Measurements from ENCODE around the gene ROBO1.

ROBO1 gene

DNA sequence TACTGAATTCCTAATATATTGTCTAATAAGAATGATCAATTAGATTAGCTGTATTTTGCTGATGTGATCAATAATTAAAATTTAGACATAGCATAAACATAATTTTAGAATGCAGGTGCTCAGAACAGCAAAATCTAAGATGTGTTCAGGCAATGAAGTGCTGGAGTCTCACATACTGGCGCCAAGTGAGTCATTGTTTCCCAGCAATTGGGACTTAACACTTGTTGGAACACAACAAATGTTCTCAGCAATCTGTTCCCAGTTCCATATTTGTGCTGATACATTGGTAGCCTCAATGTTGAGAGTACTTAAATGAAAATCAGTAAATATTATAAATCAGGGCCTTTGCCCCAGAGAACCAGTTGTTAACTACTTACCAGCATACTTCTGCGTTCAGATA, 619.0 kb downstream of the ROBO1 start:
- DNase-seq = no peak

DNA sequence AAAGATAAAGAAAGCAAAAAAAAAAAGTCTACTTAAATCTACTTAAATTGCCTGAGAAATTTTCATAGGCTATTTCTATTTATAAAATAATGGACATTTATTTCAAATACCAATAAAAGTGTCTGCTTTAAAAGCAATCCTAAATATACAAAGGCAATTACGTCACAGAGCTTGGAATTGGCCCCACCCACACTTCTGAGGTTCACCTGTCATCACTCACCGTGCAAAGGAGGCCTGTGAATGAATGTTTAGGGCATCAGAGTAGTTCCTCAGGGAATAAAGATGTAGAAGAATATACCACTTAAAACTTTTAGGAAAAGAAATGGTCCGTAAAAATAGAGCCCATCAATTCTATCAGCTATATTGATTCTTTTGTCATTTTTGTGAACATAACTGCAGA, 621.8 kb downstream of the ROBO1 start:
- no peak for DNase-seq

DNA sequence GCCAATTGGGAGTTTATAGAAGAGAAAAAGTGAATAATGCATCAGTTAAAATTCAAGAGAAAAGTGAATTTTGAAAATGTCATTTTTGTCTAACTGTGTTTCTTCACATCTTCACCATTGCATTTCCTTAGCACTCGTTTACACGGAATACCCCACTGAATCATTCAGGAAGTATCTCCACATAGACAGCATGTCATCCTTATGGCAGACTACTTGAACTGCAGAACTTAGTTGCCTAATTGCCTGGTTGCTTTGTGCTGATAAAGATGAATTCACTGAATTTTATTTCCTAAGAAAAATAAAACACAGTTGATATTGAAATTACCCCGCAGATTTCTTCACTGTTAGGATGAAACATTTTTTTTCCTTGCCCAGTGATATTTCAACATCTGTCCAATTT, 627.1 kb downstream of the ROBO1 start:
- DNase-seq = no peak

DNA sequence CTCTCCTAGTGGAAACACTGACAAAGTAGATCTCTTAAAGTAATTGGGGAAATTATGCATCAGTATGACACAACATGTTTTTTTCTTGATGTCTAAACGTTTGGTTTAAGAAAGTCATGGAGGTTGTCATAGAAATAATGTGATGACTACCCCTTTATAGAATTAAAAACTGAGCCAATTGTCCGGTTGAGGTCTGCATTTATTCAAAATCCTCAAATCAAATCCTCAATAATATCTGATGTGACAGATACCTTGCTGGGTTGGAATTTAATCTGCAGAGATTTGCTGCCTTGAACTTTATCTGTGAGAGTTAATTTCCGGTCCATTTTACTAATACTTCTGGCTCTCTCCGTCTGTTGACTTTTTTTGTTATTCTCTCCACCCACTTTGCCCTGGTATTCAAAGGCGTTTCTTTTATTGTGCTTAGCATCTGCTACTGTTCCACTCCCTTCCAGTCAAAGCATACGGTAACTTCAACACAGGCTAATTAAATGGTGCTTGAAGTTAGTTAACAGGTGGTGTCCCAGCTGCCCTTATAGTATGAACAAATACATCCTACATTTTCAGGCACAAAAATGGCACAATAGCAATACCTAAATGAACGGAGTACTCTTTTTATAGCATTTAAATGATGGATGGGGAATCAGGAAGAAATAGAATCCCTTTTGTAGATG, 628.3 kb downstream of the ROBO1 start:
- DNase-seq = no peak

DNA sequence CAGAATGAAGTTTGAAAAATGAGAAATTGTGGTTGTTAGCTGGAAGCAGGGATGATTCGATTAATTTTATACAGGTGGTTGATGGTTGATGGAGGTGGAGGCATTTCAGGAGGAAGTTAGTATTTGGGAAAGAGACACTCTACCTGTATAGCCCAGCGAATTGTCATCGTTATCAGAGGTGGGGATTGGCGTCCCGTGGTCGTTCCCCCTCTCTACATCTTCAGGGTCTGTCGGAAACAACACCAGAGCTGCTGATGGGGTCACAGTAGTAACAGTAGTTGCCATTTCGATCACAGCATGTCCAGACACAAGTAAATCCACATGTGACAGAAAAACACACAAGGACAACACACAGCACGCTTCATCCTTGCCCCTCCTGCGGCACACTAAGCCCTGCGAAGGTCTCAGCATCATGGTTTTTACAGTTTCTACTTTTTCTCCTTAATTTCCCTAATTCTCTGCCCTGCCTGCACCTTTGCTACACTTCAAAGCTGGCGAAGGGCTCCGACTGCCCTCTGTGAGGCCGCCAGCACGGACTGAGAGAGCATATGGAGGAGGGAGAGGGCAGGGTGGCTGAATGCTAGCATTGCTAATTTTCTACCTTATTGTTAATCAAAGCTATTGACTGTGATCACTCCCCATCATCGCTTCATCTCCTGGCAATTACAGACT, 642.3 kb downstream of the ROBO1 start:
- DNase-seq = no peak

DNA sequence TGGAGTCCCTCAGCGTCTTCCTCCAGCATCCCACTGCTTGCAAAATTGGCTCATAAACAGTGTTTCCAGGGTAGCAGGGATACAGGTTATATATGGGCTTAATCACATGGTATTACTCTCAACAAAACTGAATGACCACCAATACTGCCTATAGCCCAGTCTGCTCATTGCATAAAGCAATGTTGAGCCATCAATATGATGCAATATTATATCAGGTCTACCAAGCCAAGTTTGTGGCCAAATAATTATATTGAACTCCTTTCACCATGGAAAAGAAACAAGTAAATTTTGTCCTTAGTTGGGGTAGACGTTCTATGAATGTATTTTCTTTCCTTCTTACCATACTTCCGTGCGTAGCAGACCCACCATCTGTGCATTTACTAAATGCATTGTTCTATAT, 652.3 kb downstream of the ROBO1 start:
- no peak for DNase-seq

DNA sequence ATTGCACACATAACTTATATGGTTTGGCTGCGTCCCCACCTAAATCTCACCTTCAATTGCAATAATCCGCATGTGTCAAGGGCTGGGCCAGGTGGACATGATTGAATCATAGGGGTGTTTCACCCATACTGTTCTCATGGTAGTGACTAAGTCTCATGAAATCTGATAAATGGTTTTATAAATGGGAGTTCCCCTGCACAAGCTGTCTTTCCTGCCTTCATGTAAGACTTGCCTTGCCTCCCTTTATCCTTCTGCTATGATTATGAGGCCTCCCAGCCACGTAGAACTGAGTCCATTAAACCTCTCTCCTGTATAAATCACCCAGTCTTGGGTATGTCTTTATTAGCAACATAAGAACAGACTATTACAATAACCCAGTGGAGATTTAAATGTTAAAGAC, 653.9 kb downstream of the ROBO1 start:
- DNase-seq = no peak

DNA sequence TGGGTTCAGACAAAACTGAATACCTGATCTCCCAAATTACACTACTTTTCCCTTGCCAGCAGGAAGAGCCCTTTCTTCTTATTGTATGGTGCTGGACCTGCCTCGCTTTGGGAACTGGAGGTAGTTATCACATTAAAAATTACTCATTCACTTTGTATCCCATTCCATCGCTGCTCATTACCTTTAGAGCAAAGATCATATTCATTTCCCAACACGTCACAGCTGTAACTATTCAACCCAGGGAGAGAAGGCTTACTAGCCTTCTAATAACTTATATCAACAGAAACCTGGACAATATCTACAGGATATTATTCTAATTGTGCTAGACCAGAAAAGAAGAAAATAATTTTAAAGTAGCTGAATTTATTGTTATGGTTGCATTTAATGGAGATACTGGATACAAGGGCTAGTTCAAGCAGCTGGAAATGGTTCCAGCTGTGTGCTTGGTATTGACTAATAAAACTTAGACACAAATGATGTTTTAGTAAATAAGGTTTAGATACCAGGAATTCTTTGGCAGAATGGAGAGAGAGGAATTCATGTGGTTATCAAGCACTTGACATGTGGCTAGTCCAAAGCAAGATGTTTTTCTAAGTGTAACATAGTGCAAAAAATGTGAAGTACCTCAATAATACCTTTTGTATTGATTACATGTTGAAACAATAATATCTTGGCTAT, 656.3 kb downstream of the ROBO1 start:
- DNase-seq = no peak

DNA sequence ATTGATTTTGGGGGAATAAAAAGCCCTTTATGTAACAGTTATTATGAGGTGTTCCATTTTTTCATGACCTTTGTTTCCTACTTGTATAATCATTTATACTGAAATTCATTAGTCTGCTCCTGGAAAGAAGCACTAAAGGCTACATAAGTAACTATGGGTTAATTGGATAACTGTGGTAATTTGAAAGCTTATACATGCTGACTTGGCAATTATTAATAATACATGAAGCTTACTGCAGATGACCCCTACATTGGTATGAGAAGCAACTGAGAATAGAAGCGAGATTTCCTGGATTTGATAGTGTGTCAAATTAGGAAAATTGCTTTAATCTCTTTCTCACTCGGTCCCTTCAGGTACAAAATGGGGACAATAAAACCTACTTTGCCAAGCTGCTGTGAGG, 658.0 kb downstream of the ROBO1 start:
- DNase-seq = no peak

DNA sequence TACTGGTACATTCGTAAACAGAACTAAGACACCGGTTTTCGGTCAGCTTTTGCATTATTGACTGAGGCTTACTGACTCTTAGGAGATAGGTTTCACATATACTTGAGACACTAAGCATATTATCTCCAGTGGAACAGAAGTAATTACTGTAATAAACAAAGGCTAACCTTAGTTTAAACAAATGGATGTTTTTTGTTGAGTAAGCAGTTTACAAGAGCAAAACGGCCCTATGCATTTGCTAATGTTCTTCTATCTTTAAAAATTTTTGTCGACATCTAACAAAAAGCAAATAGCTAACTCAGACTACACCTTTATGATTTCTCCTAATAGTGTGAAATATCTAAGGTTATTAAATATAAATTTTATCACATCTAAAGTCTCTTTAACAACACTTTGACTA, 664.5 kb downstream of the ROBO1 start:
- no peak for DNase-seq

DNA sequence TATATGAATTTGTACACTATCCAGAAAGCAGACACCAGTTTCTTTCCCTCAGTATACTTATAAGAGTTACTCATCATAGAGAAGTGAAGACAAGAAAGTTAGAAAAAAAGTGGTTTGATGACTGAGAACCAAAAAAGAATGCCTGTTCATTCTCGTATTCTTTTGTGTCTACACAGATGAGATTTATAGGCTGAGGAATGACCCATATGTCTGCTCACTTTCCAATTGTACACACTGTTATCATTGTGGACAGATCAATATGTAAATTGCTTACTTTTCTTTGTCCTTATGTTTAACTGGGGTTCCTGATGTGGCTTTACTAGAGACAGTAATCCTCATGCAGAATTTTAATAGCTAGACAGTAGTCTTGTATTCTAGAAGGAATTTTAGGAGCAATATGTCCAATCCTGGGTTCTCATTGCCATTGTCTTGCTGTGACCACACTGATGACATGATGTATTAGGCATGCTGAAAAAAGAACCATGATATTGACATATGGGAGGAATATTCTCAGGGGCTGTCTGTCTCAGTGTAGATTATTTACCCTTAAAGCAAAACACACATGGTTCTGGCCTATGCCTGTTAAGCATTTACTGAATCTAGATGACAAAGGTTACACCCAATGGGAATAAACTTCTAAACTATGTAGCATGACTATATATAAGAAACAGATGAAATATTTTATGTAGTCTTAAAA, 669.7 kb downstream of the ROBO1 start:
- DNase-seq = no peak

DNA sequence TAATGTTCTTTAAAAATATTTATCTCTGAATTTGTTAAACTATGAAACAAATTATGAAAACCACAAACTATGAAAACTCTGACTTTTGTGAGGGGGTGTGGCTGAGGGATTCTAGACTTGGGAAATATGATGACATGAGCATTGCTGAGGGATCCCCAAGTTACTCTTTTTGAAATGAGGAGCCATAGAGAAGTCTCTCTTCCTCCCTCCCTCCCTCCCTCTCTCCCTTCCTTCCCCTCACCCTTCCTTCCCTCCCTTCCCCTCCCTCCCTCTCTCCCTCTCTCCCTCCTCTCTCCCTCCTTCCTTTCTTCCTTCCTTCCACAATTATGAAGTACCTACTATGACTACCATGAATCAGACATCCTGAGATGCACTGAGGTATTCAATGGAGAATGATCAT, 673.1 kb downstream of the ROBO1 start:
- DNase-seq = no peak

DNA sequence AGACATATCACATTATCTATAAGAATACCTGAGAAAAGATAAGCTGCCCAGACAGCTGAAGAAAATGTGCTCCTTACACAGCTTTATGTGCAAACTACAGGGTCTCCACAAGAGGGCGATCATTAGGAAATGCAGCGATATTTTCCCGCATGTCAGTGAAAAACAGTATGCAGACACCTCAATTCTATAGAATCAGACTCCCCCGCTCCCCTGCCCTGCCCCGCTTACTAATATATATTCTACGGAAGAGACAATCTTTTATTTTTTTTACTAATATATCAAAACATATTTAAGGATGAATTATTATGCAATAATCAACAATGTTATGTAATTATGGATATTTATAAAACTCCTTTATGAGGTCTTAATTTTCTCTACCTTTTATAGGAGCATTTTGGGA, 681.3 kb downstream of the ROBO1 start:
- peak; percentile 59 to 60 for DNase-seq

DNA sequence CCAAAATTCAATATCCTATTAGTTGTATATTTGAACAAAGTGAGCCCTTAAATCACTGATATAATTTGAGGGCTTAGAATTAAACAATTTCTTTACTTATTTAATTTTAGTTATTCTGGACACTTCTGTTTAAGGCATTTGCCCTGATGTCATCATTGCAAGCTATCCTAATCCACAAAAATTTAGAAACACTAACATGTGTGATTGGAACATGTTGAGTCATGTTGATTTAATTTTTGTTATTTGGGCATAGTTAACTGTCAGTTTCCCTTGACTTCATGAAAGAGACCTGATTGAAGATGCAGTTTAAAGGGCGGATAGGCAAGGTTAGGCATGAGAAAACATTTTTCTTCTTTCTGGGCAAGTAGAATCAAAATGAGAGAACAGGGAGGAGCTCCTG, 682.6 kb downstream of the ROBO1 start:
- no peak for DNase-seq

DNA sequence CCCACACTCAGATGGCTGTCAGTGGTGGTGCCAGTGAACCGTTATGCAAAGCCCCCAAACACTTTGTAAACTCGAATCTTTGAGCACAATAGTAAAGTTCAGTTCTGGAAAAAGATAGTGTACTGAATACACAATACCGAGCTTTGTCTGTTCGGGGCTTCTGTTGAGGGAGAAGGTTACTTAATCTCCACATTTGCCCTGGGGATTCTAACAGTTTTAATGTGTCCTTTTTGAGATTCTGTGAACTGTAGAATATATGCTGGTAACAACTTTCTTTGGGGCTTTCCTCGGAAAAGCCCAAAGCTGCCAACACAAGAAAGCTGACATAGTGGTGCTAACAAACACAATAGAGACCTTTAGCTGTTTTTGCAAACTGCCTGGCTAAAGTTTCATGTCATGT, 686.5 kb downstream of the ROBO1 start:
- DNase-seq = no peak

DNA sequence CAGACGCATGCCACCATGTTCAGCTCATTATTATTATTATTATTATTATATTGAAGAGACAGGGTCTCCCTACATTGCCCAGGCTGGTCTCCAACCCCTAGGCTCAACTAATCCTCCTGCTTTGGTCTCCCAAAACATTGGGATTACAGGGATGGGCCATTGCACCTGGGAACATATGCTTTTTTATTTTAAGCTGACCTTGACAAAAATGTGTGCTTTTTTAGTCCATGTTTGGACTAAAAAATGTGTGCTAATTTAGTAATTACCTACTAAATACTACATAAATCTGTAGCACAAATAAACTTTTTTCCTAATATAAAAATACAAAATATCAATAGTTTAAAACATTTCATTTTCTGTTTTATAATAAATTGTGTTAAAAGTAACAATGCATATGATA, 693.2 kb downstream of the ROBO1 start:
- DNase-seq = no peak

DNA sequence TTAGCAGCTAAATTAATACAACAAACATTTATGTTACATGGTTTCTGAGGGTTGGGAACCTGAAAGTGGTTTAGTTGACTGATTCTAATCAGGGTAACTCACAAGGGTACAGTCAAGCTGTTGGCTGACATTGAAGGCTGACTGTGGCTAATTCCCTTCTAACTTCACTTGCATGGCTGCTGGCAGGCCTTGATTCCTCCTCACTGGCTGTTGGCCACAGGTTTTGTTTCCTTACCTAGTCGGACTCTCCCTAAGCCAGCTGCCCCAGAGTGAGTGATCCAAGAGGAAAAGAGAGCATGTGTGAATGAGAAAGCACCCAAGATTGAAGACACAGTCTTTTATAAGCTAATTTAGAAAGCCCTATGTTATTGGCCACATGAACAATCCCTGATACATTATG, 700.1 kb downstream of the ROBO1 start:
- DNase-seq = no peak

DNA sequence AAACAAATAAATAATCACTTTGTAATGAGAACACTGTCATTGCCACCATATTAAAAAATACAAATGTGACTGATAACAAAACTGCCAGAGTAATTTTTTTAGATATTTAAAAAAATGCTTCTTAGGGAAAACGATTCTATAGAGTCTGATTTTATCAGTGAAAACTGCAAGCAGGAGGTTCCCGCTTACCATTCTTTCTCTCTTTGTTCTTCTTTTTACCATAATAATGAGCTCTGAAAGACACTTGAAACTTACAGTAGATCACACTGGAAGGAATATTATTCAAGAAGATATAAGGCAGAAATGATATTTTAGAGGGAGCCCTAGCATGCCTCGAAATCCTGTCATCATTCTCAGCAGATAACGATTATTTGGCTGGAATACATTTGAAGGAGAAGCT, 701.3 kb downstream of the ROBO1 start:
- DNase-seq = no peak

DNA sequence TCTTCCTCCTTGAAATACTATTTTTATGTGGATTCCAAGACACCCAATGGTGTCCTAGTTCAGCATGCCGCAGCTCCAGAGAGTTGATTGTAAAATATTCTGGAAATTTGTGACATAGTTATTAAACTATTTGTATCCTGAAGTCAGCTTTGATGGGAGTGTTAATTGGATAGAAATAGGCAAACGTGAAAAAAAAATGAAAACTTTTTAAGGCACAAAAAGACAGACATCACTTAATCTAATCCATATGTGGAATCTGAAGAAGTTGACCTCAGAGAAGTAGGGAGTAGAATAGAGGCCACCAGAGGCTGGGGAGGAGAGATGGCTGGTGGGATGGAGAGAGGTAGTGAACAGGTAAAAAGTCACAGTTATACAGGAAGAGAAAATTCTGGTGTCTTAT, 704.2 kb downstream of the ROBO1 start:
- no peak for DNase-seq

DNA sequence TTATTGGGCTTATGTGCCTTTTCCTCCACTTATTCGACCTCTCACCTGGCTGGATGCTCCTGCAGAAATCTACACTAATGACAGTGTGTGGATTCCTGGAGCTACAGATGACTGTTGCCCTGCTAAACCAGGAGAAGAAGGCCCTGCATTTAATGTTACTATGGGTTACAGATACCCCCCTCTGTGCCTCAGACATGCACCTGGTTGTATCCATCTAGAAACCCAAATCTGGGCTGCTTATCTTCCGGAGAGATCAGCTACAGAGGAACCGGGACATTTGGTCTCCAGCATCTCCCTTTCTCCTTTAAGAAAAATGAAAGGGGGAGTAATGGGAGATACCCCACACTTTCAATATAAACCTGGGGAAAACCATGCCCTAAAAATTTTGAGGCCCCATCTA, 710.0 kb downstream of the ROBO1 start:
- DNase-seq = no peak

DNA sequence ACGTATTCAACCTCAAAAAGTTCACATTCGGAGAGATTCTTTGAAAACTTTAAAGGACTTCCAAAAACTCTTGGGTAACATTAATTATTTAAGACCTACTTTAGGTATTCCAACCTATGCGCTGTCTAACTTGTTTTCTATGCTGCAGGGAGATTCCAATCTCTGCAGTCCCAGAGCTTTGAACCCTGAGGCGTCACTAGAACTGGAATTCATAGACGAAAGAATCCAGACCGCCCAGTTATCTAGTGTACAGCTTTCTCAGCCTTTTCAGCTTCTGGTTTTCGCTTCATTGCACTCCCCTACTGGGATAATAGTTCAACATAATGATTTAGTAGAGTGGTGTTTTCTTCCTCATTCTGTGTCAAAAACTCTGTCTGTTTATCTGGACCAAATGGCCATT, 711.3 kb downstream of the ROBO1 start:
- DNase-seq = no peak

DNA sequence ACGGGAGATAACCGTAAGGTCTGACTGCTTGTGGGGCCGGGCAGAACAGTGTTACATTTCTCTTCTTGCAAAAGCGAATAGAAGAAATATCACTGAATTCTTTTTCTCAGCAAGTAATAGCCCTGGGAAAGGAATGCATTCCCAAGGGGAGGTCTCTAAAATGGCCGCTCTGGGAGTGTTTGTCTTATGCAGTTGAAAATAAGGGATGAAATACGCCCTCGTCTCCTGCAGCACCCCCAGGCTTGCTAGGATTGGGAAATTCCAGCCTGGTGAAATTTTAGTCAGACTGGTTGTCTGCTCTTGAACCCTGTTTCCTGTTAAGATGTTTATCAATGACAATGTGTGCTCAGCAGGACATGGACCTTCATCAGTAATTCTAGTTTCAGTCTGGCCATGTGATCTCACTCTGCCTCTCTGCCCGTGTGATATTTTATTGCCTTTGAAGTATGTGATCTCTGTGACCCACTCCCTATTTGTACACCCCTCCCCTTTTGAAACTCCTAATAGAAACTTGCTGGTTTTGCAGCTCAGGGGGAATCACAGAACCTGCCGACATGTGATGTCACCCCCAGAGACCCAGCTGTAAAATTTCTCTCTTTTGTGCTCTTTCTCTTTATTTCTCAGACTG, 715.6 kb downstream of the ROBO1 start:
- no peak for DNase-seq

DNA sequence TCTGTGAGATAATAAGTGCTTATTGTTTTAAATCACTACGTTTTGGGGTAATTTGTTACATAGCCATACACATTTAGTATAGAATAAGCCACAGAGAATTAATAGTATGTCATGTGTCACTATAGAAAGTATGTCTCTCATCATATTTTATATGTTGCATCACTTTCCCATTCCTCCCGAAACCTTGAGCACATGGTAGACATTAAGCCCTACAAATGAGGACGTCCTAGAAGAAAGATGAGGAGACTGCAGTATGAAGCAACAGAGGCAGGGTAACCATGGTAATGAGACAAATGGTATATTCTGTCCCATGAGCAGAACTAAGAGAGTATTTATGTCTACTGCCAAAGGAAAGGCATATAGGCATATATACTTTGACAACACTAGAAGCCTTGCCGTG, 720.2 kb downstream of the ROBO1 start:
- no peak for DNase-seq

Measured in AML-193 (cell line).